Activated CD4-positive, alpha-beta T cell treated with anti-CD3 and anti-CD28 coated beads for 36 hours (primary cell): ENCODE data around the gene EPN1. TPM values are rescaled to one million over a fixed set of nuclear protein-coding genes. Genes with fewer than 3 reads are reported as not detected.

Source experiments
- ATAC-seq: fragments of 200-7000 bp; cut with Tn5 transposase; one replicate; pipeline ENCODE4 v1.10.0; 2021; ENCODE audit warnings: mild to moderate bottlenecking, moderate library complexity
- CTCF ChIA-PET: fragments of 350-600 bp; sonication (Branson Sonifier 250); formaldehyde crosslinking; loops from one replicate; lab custom pipeline; 2021; ENCODE audit warnings: antibody characterized with exemption; lab: Charles Lee
- POLR2A ChIA-PET: fragments of 350-600 bp; sonication (Branson Sonifier 250); formaldehyde crosslinking; loops from one replicate; lab custom pipeline; 2021; ENCODE audit warnings: antibody characterized with exemption, inconsistent platforms; lab: Charles Lee
- DNase-seq: peaks from one replicate; pipeline ENCODE4 v3.0.0-alpha.2; 2020
- H3K27ac Mint-ChIP-seq: one replicate; pipeline ENCODE4 v1.8.0; 2021; ENCODE audit warnings: mixed read lengths
- H3K27me3 Mint-ChIP-seq: one replicate; pipeline ENCODE4 v1.8.0; 2021; ENCODE audit warnings: mixed read lengths
- H3K36me3 Mint-ChIP-seq: one replicate; pipeline ENCODE4 v1.8.0; 2021; ENCODE audit warnings: low read depth, mixed read lengths
- H3K4me1 Mint-ChIP-seq: one replicate; pipeline ENCODE4 v1.8.0; 2021; ENCODE audit warnings: mixed read lengths
- H3K4me3 Mint-ChIP-seq: one replicate; pipeline ENCODE4 v1.8.0; 2021; ENCODE audit warnings: mild to moderate bottlenecking, moderate library complexity, mixed read lengths
- H3K9me3 Mint-ChIP-seq: one replicate; pipeline ENCODE4 v1.8.0; 2021; ENCODE audit warnings: low read depth, mixed read lengths
- intact Hi-C, 2 experiments: fragments of 100-400 bp; cut with DNase I in 1 of 2; cut with micrococcal nuclease in 1 of 2; formaldehyde crosslinking; loops; one replicate each; pipeline versions ENCODE4 v1.14.2 to v1.15.1; 2022 to 2024; cut with DNase I, micrococcal nuclease
- total RNA-seq, 2 experiments: library from RNA; stranded (reverse); gene quantifications; one replicate each; pipeline ENCODE4 v1.2.3, GENCODE V29; 2021

EPN1 gene
- total RNA-seq, 2 experiments from 2014 or later = 32.5 to 37.1 TPM

DNA sequence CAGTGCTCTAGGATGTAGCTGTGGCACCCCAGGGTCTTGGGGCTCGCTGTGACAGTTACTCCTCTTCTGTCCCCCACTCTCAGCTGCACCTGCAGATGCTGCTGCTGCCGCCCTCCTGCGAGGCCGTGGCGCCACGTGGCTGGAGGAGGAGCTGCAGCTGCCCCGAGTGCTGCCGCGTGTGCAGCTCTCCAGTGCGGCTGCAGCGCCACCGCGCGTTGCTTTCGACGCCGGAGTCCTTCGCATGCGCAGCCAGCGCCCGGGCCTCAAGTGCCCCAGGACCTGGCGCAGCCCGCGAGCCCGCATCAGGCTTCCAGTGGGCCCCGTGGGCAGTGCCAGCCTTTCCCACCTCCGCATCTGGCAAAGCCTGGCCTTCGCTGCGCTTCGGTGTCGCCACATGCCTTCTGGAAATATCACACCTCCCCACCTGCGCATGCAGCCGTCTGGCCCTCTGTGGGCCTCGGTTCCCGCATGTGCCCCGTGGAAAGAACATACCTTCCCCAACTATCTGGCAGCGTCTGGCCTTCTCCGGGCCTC is 34.9 kb upstream of the EPN1 start:
- peak; percentile 26 for ATAC-seq
- DNase-seq = peak; percentile 88
- Mint-ChIP-seq H3K36me3 (peaks cover 50% of the 10 kb centered on the region), H3K4me1 (peaks cover 59% of the 10 kb centered on the region), H3K4me3 (peak overlapping the region; percentile 93), H3K9me3 (no peaks in the 10 kb centered on the region), H3K27ac (peak overlapping the region; percentile 91), H3K27me3 (no peaks in the 10 kb centered on the region)
- POLR2A ChIA-PET = interaction anchor here (0.8 to 1.0 kb wide), 2 partner anchors 14 to 16 kb away, joined by 4 read pairs; partner anchors contain the start of gene ZNF784
- CTCF ChIA-PET = interaction anchor here (0.9 to 2.1 kb wide), 3 partner anchors 14 to 59 kb away, joined by 5 to 15 read pairs (median 6); partner anchors contain the start of genes U2AF2 and ZNF579
- intact Hi-C loops = loop anchor here (1.0 to 5.0 kb wide), 7 partner anchors 33 to 1178 kb away; partner anchors contain the start of genes PPP6R1 (in 2 of the 2), ZNF865 (in 2 of the 2), KMT5C (in 1 of the 2) and LENG9 (in 1 of the 2)

DNA sequence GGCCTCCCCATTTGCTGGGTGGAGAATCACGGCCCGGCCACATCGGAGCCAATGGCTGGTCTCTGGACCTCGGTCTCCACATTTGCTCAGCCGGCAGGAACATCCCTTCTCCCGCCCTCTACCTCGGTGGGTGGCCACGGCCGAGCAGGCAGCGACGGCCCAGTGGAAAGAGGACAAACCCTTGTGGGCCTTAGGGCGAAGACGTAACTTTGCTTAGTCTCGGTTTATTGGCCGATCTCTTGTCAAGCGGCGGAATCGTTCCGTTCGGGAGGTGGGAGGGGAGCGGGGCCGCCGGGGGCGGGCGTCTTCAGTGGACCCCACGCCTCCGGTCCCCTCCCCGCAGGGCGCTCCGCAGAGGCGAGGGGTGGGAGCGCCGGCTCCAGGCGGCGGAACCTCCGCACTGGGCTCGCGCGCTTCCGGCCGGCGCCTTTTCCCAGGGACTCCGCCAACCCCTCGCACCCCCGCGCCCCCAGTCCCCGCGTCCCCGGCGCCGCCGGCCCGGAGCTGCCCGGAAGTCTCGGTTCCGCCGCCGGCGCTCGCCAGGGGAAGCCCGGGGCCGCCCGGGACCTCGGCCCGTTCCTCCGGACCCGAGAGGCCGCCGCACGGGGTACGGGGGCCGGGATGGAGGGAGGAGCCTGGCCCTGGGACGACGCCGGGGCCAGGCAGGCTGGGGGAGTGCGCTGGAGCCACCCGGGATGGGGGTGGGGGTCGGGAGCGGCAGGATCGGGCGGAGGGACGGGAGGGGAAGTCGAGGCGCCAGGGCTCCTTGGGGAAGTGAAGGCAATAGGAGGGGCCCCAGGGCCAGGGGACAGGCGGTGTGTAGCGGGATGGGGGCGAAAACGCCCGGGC is 34.2 kb upstream of the EPN1 start, which contains the start of gene ZNF580:
ZNF580 (plus strand) TSS at position 426 of the 849 bp plus-strand sequence. CDS start 1,507 bp downstream, outside the sequence.
- ATAC-seq (peak; percentile 34), DNase-seq (peak; percentile 79)
- Mint-ChIP-seq H3K4me3 (peak within 1 kb of the TSS; percentile 93), H3K9me3 (no peaks in the 10 kb centered on the region), H3K27ac (peak within 1 kb of the TSS; percentile 94), H3K36me3 (peaks cover 53% of the 10 kb centered on the region), H3K4me1 (peaks cover 61% of the 10 kb centered on the region), H3K27me3 (no peaks in the 10 kb centered on the region)
- ChIA-PET CTCF (interaction anchor here (0.9 to 2.1 kb wide), 3 partner anchors 14 to 60 kb away, joined by 5 to 15 read pairs (median 6); partner anchors contain the start of genes U2AF2 and ZNF579), POLR2A (interaction anchor here (1.0 kb wide), 1 partner anchor 13 kb away, joined by 4 read pairs; no protein-coding TSS in a partner anchor)
- intact Hi-C loops = loop anchor here (1.0 to 5.0 kb wide), 7 partner anchors 34 to 1178 kb away; partner anchors contain the start of genes PPP6R1 (in 2 of the 2), ZNF865 (in 2 of the 2), KMT5C (in 1 of the 2) and LENG9 (in 1 of the 2)

DNA sequence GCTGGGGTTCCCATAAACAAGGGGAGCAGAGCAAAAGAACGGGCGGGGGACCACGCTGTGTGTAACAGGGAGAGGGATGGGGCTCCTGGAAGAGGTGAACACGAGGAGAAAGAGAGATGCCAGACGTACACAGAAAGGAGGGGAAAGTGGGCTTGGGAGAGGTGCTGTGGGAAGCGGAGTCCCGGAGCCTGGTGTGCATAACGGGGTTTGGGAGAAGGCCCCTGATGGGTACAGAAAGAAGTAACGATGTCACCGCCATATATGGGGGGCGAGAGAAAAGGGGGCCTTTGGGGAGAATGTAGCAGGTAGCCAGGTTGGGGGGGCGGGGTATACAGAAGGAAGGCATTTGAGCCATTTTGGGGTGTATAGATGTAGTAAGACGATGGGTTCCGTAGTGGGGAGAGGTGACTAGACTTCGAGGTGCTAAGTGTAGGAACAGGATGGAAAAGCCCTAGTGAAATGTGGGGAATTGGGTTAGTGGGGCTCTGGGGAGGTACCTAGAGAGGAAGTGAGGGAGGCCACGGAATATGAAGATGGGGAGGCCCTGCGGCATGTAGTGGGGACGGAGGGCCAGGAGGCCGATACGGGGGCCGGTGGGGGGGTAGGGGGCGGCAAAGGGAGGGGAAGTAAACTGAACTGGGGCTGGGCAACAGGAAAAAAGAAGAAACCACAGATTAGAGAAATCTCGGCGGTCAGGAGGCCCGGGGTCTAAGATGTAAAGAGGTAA is 33.4 kb upstream of the EPN1 start:
- ATAC-seq (peak; percentile 6), DNase-seq (peak; percentile 55)
- Mint-ChIP-seq H3K36me3 (peaks cover 47% of the 10 kb centered on the region), H3K4me3 (peak overlapping the region; percentile 93), H3K9me3 (no peaks in the 10 kb centered on the region), H3K27ac (peak overlapping the region; percentile 94), H3K27me3 (no peaks in the 10 kb centered on the region), H3K4me1 (peaks cover 53% of the 10 kb centered on the region)
- ChIA-PET POLR2A (interaction anchor here (0.5 to 1.7 kb wide), 2 partner anchors 16 to 302 kb away, joined by 4 read pairs; partner anchors contain the start of gene KMT5C), CTCF (interaction anchor here (1.3 to 1.9 kb wide), 3 partner anchors 8 to 16 kb away, joined by 3 to 16 read pairs (median 10); partner anchors contain the start of gene U2AF2)
- intact Hi-C loops = loop anchor here (5.0 kb wide), 6 partner anchors 34 to 1179 kb away; partner anchors contain the start of genes PPP6R1 (in 2 of the 2), KMT5C (in 1 of the 2), LENG9 (in 1 of the 2) and PPP1R12C (in 1 of the 2)

DNA sequence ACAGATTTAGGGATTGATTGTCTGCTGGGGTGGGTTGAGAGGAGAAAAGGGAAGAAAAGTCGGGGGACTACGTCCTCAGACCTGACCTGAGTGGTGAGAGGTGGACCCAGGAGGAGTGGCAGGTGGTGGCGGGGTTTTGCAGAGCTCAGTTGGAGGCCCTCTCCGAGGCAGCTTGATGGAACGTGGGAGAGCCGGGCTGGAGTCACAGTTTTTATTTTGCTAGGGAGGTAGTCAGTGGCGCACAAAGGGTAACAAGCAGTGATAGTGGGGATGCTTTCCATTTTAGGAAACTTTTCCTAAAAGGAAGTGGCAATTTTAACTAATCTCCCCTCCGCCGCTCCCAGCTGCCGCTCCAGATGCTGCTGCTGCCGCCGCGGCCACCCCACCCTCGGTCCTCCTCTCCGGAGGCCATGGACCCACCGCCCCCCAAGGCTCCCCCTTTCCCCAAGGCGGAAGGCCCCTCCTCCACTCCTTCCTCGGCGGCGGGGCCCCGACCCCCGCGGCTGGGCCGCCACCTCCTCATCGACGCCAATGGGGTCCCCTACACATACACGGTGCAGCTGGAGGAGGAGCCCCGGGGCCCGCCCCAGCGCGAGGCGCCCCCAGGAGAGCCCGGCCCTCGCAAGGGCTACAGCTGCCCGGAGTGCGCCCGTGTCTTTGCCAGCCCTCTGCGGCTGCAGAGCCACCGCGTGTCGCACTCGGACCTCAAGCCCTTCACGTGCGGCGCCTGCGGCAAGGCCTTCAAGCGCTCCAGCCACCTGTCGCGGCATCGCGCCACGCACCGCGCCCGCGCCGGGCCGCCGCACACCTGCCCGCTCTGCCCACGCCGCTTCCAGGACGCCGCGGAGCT is 32.6 kb upstream of the EPN1 start:
- intact Hi-C loops = loop anchor here (1.0 to 5.0 kb wide), 13 partner anchors 7 to 1180 kb away; partner anchors contain the start of genes PPP6R1 (in 2 of the 2), EPN1 (in 1 of the 2), FIZ1 (in 1 of the 2) and KMT5C (in 1 of the 2)
- ChIA-PET POLR2A (interaction anchor here (0.5 to 1.7 kb wide), 4 partner anchors 9 to 303 kb away, joined by 3 to 5 read pairs (median 4); partner anchors contain the start of genes KMT5C and U2AF2), CTCF (interaction anchor here (1.2 to 1.9 kb wide), 4 partner anchors 9 to 15 kb away, joined by 3 to 16 read pairs (median 8); partner anchors contain the start of gene U2AF2)
- no peaks in the 10 kb centered on the region for H3K27me3 Mint-ChIP-seq
- peak overlapping the region; percentile 93 for H3K4me3 Mint-ChIP-seq
- ATAC-seq (no peak), DNase-seq (peak; percentile 62)
- H3K9me3 Mint-ChIP-seq = no peaks in the 10 kb centered on the region
- H3K36me3 Mint-ChIP-seq = peaks cover 55% of the 10 kb centered on the region
- H3K4me1 Mint-ChIP-seq = peaks cover 51% of the 10 kb centered on the region
- peak overlapping the region; percentile 99 for H3K27ac Mint-ChIP-seq

DNA sequence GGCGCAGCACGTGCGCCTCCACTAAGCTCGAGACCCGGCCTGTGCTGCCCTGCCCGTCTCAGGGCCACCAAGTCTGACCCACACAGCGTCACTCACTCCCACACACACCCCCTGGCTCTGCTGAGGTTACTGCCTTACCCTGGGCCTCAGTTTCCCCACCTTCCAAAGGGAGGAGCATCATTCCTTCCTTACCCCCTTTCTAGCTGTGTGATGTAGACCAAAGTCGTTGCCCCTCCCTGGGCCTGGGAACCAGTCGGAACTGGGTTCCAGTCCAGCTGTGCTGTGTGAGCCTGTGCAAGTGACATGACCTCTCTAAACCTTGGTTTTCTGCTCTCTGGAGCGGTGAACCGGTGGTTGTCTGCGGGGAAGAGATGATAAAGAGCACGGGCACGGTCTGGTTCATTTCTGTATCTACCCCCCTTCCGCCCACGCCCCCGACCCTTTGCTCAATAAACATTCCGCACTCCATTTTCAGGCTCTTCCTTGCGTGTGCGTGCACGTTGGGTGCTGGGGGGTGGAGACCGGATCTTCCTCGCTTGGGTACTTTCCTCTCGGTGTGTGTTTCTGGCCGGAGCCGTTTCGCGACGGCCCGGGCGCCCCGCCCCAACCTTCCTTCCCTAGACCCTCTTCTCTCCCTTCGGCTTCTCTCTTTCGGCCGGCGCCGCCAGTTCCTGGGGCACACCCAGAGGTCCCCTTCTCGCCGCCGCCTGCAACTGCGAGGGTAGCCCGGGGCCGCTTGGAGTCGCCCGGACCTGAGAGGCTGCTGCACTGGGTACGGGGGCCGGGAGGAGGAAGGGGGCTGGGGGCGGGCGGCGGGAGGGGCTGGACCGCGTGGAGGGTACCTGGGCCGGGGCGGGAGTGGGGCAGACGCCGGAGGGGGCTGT is 31.8 kb upstream of the EPN1 start, which contains the start of gene ZNF581:
ZNF581 (plus strand) TSS at position 647 of the 884 bp plus-strand sequence. CDS start 923 bp downstream, outside the sequence.
- peak; percentile 91 for DNase-seq
- intact Hi-C loops = loop anchor here (1.0 to 5.0 kb wide), 13 partner anchors 8 to 1181 kb away; partner anchors contain the start of genes PPP6R1 (in 2 of the 2), EPN1 (in 1 of the 2), FIZ1 (in 1 of the 2) and KMT5C (in 1 of the 2)
- ATAC-seq = peak; percentile 55
- H3K9me3 Mint-ChIP-seq = no peaks in the 10 kb centered on the region
- H3K36me3 Mint-ChIP-seq = peaks cover 49% of the 10 kb centered on the region
- ChIA-PET CTCF (interaction anchor here (1.2 to 1.9 kb wide), 5 partner anchors 10 to 14 kb away, joined by 3 to 16 read pairs (median 7); partner anchors contain the start of gene U2AF2), POLR2A (interaction anchor here (1.0 to 1.7 kb wide), 2 partner anchors 11 to 304 kb away, joined by 4 to 5 read pairs; partner anchors contain the start of genes KMT5C and U2AF2)
- no peaks in the 10 kb centered on the region for H3K27me3 Mint-ChIP-seq
- peaks cover 46% of the 10 kb centered on the region for H3K4me1 Mint-ChIP-seq
- peak within 1 kb of the TSS; percentile 99 for H3K27ac Mint-ChIP-seq
- H3K4me3 Mint-ChIP-seq = peak within 1 kb of the TSS; percentile 93

DNA sequence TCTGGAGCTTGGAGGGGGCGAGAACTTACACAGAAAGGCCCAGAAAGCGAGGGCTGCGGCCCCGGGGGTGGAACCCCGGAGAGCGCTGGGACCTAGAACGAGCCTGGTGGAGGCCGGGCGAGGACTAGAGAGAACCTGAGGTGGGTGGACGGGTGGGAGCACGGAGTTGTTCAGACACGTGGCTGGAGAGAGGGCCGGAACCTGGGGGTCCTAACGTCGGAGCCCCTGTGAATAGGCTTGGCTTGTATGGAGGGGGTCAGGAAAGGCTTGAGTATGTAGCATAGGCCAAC is 31.2 kb upstream of the EPN1 start:
- DNase-seq (no peak), ATAC-seq (no peak)
- intact Hi-C loops = loop anchor here (1.0 to 5.0 kb wide), 13 partner anchors 9 to 1182 kb away; partner anchors contain the start of genes PPP6R1 (in 2 of the 2), EPN1 (in 1 of the 2), FIZ1 (in 1 of the 2) and KMT5C (in 1 of the 2)
- Mint-ChIP-seq H3K27me3 (no peaks in the 10 kb centered on the region), H3K4me3 (peak overlapping the region; percentile 93), H3K36me3 (peaks cover 46% of the 10 kb centered on the region), H3K9me3 (no peaks in the 10 kb centered on the region), H3K4me1 (peaks cover 47% of the 10 kb centered on the region), H3K27ac (peak overlapping the region; percentile 91)
- POLR2A ChIA-PET = no interaction called here
- CTCF ChIA-PET = interaction anchor here (1.5 kb wide), 1 partner anchor 9 kb away, joined by 3 read pairs; no protein-coding TSS in a partner anchor

DNA sequence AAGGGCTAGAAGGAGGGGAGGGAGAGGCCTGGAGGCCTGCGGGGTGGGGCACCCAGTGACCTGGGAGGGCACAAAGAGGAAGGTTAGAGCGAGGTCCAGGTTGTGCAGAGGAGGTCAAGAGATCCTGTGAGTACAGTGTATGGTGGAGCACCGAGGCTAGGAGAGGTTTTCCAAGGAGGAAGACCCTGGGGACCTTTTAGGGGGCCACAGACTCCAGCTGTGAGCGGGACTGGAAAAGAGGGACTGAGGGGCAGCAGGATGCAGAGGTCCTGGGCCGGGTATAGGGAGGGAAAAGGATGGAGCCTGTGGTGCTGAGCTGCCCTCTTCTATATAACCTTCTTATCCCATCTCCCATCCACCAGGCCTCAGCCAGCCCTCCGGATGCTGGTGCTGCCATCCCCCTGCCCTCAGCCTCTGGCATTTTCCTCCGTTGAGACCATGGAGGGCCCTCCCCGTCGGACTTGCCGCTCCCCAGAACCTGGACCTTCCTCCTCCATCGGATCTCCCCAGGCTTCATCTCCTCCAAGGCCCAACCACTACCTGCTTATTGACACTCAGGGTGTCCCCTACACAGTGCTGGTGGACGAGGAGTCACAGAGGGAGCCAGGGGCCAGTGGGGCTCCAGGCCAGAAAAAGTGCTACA is 30.7 kb upstream of the EPN1 start:
- CTCF ChIA-PET = interaction anchor here (1.5 kb wide), 1 partner anchor 9 kb away, joined by 3 read pairs; no protein-coding TSS in a partner anchor

More for the DNA sequence above, 30.7 kb upstream of the EPN1 start:
- no peak for DNase-seq
- POLR2A ChIA-PET = no interaction called here
- H3K9me3 Mint-ChIP-seq = no peaks in the 10 kb centered on the region
- intact Hi-C loops = loop anchor here (5.0 kb wide), 6 partner anchors 37 to 1182 kb away; partner anchors contain the start of genes PPP6R1 (in 2 of the 2), KMT5C (in 1 of the 2), LENG9 (in 1 of the 2) and PPP1R12C (in 1 of the 2)
- peaks cover 42% of the 10 kb centered on the region for H3K36me3 Mint-ChIP-seq
- H3K4me1 Mint-ChIP-seq = peaks cover 44% of the 10 kb centered on the region
- no peaks in the 10 kb centered on the region for H3K27me3 Mint-ChIP-seq
- peak overlapping the region; percentile 91 for H3K27ac Mint-ChIP-seq
- no peak for ATAC-seq
- peak overlapping the region; percentile 93 for H3K4me3 Mint-ChIP-seq
